Measurements from ENCODE around the gene TMEM233.

The TMEM233 gene

DNA sequence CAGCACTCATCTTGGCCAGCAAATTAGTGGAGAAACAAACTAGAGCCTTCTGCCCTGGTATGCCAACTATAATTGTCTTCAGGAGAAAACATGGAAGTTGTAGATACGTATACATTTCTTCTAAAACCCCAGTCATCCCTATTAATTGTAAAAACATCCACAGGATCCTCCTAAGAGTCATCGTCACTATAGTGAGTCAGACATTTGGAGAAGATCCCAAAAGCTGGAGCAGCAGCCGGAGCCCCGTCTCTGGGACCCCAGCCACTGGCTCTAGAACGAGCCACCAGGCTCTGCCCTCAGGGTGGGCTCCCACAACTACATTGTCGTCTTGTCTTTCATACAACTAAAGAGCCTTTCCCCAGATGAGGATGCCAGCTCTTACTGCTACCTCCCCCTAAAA lies 89.8 kb downstream of the TMEM233 start:
- DNase-seq, result peak; percentile 71

DNA sequence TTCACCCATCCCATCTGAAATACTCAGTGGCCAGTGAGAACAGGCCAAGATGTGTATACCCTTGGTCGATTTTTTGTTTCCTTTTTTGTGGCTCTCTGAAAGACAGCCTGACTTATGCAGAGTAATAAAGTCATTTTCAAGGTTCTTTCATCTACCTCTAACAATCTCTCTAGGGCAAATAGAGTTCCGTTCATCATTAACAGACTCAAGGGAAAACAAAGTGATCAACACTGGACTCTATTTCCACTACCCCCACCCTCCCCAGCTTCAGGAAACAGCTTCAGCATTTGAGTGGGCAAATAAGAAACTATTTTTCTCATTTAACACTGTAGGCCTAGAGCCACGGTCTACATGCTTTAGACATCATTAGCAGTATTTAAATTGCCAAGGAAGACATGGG lies 90.2 kb downstream of the TMEM233 start:
- DNase-seq, result no peak

DNA sequence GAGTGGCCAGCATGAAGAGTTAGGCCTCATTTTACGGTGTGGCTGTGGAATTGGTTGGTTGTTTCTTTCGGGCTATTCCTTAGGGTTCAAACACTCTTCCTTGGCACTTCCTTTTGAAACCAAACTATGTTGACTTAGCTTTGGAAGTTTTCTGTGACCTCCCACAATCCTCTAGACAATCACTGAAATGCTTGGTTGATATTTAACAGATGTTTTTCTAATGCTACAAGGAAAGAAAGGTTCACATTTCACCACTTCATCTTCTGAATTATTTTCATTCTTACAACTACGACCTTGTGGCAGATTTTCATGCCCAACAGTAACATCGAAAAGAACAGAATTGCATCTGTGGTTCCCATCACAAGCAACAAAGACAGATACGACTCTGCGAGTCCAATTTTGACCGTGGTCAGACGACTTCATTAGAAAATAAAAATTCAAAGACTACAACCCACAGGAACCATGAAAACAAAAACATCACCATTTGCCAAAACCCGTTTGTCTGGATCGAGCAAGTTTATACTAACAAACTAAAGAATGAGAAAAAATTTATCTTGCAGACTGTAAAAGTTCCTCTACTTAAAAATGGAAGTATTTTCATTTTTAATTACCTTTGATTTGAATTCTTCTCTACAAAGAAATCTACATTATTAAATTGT lies 91.3 kb downstream of the TMEM233 start:
- no peak for DNase-seq

GRCh38 chr12:119685375-119685774 lies 91.8 kb downstream of the TMEM233 start:
- DNase-seq, result no peak

- DNase-seq, result no peak
Measured at GRCh38 chr12:119686355-119686754, 92.8 kb downstream of the TMEM233 start.

- DNase-seq, result no peak
Measured at GRCh38 chr12:119686776-119687175, 93.2 kb downstream of the TMEM233 start.

DNA sequence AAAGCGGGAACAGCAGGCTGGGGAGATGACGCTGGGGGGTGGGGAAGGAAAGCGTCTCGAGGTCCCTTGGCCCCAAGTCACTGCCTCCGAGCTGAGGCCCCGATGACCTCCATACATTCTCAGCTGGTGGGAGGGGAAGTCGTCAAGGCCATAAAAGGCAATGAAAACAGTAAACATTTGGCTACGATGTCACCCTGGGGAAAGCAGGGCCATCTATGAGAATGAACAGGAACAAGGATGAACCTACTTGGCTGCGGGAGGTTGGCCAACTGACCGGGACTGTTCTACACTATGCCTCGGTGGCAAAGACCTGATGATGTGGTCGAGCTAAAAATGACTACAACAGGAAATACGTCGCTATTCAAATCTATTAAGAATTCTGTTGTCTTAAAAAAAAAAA lies 93.8 kb downstream of the TMEM233 start:
- no peak for DNase-seq

GRCh38 chr12:119687879-119688278 lies 94.3 kb downstream of the TMEM233 start:
- no peak for DNase-seq

- DNase-seq, result no peak
Measured at GRCh38 chr12:119689935-119690500, 96.4 kb downstream of the TMEM233 start.

- no peak for DNase-seq
Measured at GRCh38 chr12:119691202-119691810, 97.7 kb downstream of the TMEM233 start.

DNA sequence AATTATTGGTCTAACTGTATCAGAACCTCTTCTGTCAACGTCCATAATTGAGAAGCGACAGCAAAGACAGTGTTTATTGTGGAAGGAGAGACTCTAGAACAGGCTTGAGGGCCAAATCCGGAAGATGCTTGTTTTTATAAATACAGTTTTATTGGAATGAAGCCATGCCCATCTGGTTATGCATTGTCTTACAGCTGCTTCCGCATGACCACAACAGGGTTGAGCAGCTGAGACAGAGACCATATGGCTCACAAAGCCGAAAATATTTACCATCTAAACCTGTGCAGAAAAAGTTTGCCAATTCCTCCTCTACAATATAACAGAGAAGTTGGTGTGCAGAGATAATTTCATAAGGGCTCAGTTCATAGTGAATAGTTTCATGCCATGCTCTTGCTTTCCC lies 98.8 kb downstream of the TMEM233 start:
- no peak for DNase-seq

Data from fibroblast of skin of right biceps (primary cell).